Stimulated activated CD8-positive, alpha-beta memory T cell treated with anti-CD3 and anti-CD28 coated beads, Interleukin-4, amount 100 ng/mL, for 4 hours (primary cell): ENCODE results near the gene LAMA2.

Experiments
- DNase-seq, 2 donors: peaks; one replicate each; pipeline ENCODE4 v3.0.0-alpha.2; 2020; ENCODE audit warnings: low read depth in 2 of 2, low spot score in 1 of 2

LAMA2 gene

GRCh38 chr6:129209355-129209754 is 326.4 kb downstream of the LAMA2 start:
- no peak for DNase-seq

- no peak for DNase-seq
These were observed 327.7 kb downstream of the LAMA2 start for GRCh38 chr6:129210684-129211083.

- DNase-seq = no peak
These were observed 328.7 kb downstream of the LAMA2 start for GRCh38 chr6:129211626-129212025.

GRCh38 chr6:129212081-129212480 is 329.1 kb downstream of the LAMA2 start:
- no peak for DNase-seq

- DNase-seq = no peak
These were observed 332.3 kb downstream of the LAMA2 start for GRCh38 chr6:129215246-129215645.

GRCh38 chr6:129215916-129216520 is 333.1 kb downstream of the LAMA2 start:
- no peak for DNase-seq

- no peak for DNase-seq
These were observed 334.8 kb downstream of the LAMA2 start for GRCh38 chr6:129217701-129218100.

GRCh38 chr6:129233458-129234134 is 350.7 kb downstream of the LAMA2 start:
- no peak for DNase-seq

GRCh38 chr6:129235167-129236000 is 352.4 kb downstream of the LAMA2 start:
- no peak for DNase-seq

GRCh38 chr6:129236001-129236517 is 353.1 kb downstream of the LAMA2 start:
- no peak for DNase-seq

- DNase-seq = no peak
These were observed 356.1 kb downstream of the LAMA2 start for GRCh38 chr6:129238991-129239390.

- no peak for DNase-seq
These were observed 357.0 kb downstream of the LAMA2 start for GRCh38 chr6:129239825-129240491.

GRCh38 chr6:129240492-129240853 is 357.5 kb downstream of the LAMA2 start:
- DNase-seq = no peak

- DNase-seq = no peak
These were observed 359.6 kb downstream of the LAMA2 start for GRCh38 chr6:129242546-129242945.

GRCh38 chr6:129243377-129243776 is 360.4 kb downstream of the LAMA2 start:
- no peak for DNase-seq

GRCh38 chr6:129248946-129249345 is 366.0 kb downstream of the LAMA2 start:
- DNase-seq = no peak

GRCh38 chr6:129251669-129252376 is 368.9 kb downstream of the LAMA2 start:
- peak; percentile 4 to 13 for DNase-seq

GRCh38 chr6:129252377-129253071 is 369.6 kb downstream of the LAMA2 start:
- no peak for DNase-seq

- no peak for DNase-seq
These were observed 370.3 kb downstream of the LAMA2 start for GRCh38 chr6:129253242-129253641.

- DNase-seq = no peak
These were observed 370.8 kb downstream of the LAMA2 start for GRCh38 chr6:129253727-129254126.
